RKO (cell line): ENCODE data around the gene TOM1L1.

ENCODE experiments used
- DNase-seq: peaks from one replicate; pipeline ENCODE4 v3.0.0-alpha.2; 2016; ENCODE audit warnings: low spot score

The TOM1L1 gene

DNA sequence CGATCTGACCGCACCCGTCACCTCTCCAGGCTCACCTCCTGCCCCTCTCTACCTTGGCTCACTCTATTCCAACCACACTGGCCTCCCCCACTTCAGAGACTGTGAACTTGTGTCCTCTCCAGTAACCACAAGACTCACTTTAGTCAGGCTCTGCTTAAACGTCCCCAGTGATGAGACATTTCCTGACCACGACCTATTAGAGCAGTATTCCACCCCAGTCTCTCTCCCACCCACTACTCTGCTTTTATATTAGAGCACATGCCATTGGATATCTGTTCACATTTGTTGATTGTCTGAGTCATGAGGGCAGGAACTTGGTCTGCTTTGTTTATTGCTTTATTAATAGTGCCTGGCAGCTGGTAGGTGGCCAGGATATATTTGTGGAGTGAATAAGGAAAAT lies 47.7 kb downstream of the TOM1L1 start:
- peak; percentile 57 for DNase-seq

DNA sequence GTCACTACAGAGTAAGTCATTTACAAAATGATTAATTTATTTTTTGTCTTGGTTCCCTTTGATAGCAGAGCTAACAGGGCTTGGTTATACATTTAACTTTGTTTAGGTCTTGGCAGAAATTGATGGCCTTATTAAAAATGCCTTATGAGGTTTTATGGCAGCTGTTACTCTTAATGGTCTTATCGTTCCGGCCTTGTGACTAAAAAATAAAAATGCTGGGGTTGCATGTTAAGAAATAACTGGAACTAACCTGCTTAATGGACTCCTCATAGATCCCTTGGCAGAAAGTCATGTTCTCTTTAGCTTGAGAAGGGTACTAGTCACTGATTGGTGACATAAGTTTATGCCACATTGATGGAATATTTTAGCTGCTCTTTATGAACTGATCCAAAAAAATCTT lies 49.5 kb downstream of the TOM1L1 start:
- no peak for DNase-seq

GRCh38 chr17:54951286-54951685 lies 50.6 kb downstream of the TOM1L1 start:
- no peak for DNase-seq

DNA sequence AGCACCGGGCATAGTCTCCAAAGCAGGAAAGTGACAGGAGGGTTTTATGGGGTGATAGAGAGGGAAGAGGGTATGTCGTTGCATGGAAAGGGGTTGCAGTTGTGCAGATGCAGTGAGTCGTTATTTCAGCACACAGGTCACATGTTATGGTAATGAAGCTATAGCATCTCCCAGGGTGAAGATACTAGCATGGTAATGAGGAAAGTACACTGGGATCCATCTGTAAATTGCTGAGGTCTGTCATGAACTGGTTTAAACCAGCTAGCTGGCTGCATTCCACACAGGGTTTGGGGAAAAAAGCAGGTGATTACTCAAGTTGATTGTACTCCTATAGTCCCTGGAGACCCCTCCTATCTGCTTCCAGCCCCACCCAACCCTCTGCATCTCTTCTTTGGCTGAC lies 56.1 kb downstream of the TOM1L1 start:
- no peak for DNase-seq

DNA sequence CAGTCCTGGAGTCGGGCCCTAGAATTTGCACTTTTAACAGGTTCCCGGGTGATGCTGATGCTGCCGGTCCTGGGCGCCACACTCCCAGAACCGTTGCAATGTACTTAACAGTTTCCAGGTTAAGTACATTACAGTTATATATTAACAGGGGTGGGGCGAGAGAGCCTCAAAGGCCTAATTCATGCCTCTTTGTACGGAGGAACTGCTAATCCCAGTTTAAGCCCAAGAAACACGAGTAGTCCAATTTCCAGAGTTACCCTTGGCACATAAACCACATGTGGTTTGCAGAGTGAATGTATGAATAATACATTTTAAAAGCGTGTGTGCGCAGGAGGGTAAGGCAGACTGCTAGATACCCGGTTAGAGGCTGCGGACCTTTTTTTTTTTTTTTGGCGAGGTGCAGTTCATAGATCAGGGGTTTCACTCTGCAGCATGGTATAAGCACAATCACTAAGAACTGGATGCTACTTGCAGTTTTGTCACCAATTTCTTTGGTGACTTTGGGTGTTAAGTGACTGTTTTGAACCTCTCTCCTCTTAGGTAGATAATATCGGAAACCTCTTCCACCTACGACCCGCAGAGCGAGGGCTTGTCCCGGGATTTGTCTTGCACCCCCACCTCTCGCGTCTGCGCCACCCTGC lies 67.1 kb downstream of the TOM1L1 start:
- peak; percentile 60 for DNase-seq

- peak; percentile 95 for DNase-seq
Observed at GRCh38 chr17:54968262-54968987, 67.8 kb downstream of the TOM1L1 start, which contains the start of the genes COX11 and STXBP4. Gene COX11, minus strand, starts transcription at chr17:54968654. Its CDS starts 8 bp downstream, at chr17:54968646. Gene STXBP4, plus strand, starts transcription at chr17:54968765. Its CDS starts 17,455 bp downstream, at chr17:54986220.

DNA sequence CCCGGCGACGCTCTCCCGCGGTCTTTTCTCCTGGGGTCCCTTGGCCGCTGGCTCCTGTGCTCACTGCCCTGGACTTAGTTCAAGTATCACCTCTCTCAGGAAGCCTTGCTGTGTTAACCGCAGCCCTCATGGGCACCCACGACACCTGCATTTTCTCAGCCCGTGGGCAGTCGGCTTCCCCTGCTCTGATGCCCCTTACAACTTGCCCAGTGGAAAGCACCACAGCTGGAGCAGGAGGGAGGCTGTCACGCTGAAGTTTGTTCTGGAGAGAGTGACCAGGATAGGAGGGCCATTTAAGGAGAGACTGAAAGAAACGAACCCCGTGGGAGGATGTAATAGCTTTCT lies 68.3 kb downstream of the TOM1L1 start:
- peak; percentile 41 for DNase-seq

GRCh38 chr17:54969658-54970572 lies 69.3 kb downstream of the TOM1L1 start:
- no peak for DNase-seq

GRCh38 chr17:54971147-54971546 lies 70.5 kb downstream of the TOM1L1 start:
- no peak for DNase-seq

GRCh38 chr17:54971901-54972300 lies 71.2 kb downstream of the TOM1L1 start:
- no peak for DNase-seq

GRCh38 chr17:54972406-54973138 lies 71.9 kb downstream of the TOM1L1 start:
- DNase-seq: no peak

- DNase-seq: no peak
Observed at GRCh38 chr17:54974759-54975158, 74.1 kb downstream of the TOM1L1 start.

DNA sequence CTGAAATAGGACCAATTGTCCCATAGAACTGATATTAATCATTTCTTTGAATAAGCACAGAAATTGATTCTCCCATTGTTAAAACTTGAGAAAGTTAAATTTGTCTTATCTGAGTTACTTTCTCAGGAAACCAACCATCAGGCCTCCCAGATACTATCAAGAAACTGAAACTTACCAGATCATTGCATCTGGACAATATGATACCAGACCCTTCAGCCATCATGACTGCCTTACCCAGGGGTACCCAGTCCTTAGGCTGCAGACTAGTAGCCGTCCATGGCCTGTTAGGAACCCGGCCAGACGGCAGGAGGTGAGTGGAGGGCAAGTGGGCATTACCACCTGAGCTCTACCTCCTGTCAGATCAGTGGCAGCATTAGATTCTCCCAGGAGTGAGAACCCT lies 75.7 kb downstream of the TOM1L1 start:
- no peak for DNase-seq

GRCh38 chr17:54977744-54978143 lies 77.1 kb downstream of the TOM1L1 start:
- DNase-seq: no peak

DNA sequence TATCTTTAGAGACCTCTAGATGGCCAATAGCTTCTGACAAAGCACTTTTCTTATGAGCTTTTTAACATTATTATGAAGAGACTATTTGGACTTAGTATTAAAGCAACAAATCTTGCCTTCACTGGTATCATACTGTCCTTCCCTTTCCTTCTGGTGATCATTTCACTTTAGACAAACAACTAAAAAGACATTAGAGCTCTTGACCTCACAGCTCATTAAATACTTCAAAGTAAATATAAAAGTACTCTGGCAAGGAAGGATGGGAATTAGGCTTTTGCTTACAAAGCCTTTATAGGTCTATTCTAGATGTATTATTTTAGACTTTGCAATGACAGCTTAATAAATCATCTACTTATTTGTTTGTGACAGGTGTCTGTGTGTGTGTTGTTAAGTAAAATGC lies 79.0 kb downstream of the TOM1L1 start:
- no peak for DNase-seq

GRCh38 chr17:54980375-54980774 lies 79.7 kb downstream of the TOM1L1 start:
- DNase-seq: no peak

GRCh38 chr17:54982399-54982798 lies 81.7 kb downstream of the TOM1L1 start:
- no peak for DNase-seq

- no peak for DNase-seq
Observed at GRCh38 chr17:54983260-54983659, 82.6 kb downstream of the TOM1L1 start.

- DNase-seq: no peak
Observed at GRCh38 chr17:54985476-54985875, 84.8 kb downstream of the TOM1L1 start.

GRCh38 chr17:54990118-54990517 lies 89.5 kb downstream of the TOM1L1 start:
- DNase-seq: no peak

DNA sequence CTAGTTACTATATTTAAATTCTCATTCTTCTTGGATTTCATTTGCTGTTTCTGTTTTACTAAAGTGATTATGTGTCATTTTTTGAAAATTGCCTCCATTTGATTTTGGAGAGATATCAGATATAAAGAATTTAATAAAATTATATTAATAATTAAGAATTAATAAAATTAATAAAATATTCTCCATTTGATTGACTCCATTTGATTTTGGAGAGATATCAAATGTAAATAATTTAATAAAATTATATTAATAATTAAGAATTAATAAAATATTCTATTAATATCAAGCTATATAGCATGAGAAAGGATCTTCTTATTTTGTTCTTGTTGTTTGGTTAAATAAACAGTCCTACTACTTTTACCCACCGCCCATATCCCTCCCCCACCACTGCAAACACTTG lies 90.9 kb downstream of the TOM1L1 start:
- DNase-seq: no peak
